Bronchial epithelial cell (primary cell): ENCODE measurements around the gene ITM2C. TPM values are rescaled to one million over a fixed set of nuclear protein-coding genes. Genes with fewer than 3 reads are reported as not detected.

ENCODE experiments used
- DNase-seq: peaks from one replicate; pipeline ENCODE4 v3.0.0-alpha.2; 2010; ENCODE audit warnings: low read depth
- FAIRE-seq: peaks from 2 replicates; lab custom pipeline; 2011; peaks lifted over from hg19 to GRCh38; lab: Jason Lieb, UNC
- H3K27me3 ChIP-seq: 2 replicates; pipeline ENCODE4 v1.5.1; 2011; ENCODE audit warnings: low read length; ENCODE audit not compliant: control insufficient read depth, insufficient read depth
- H3K36me3 ChIP-seq: 2 replicates; pipeline ENCODE4 v1.5.1; 2011; ENCODE audit warnings: low read length; ENCODE audit not compliant: control insufficient read depth, insufficient read depth
- H3K4me3 ChIP-seq: 2 replicates; pipeline ENCODE4 v1.5.1; 2011; ENCODE audit warnings: mild to moderate bottlenecking, low read depth, low read length, control low read depth
- CTCF ChIP-seq: IDR thresholded peaks from 2 replicates; pipeline ENCODE4 v1.5.1; 2011; ENCODE audit warnings: mild to moderate bottlenecking, moderate library complexity, low read length, control low read depth, inconsistent platforms; ENCODE audit not compliant: insufficient read depth, severe bottlenecking
- total RNA-seq: library from RNA; depleted of rRNA; stranded (reverse); fragments of >200 nt; gene quantifications from 2 replicates; pipeline ENCODE4 v1.2.1, GENCODE V29; 2014

The ITM2C gene
- total RNA-seq, 1 donor from 2014 or later: 20.3 TPM

DNA sequence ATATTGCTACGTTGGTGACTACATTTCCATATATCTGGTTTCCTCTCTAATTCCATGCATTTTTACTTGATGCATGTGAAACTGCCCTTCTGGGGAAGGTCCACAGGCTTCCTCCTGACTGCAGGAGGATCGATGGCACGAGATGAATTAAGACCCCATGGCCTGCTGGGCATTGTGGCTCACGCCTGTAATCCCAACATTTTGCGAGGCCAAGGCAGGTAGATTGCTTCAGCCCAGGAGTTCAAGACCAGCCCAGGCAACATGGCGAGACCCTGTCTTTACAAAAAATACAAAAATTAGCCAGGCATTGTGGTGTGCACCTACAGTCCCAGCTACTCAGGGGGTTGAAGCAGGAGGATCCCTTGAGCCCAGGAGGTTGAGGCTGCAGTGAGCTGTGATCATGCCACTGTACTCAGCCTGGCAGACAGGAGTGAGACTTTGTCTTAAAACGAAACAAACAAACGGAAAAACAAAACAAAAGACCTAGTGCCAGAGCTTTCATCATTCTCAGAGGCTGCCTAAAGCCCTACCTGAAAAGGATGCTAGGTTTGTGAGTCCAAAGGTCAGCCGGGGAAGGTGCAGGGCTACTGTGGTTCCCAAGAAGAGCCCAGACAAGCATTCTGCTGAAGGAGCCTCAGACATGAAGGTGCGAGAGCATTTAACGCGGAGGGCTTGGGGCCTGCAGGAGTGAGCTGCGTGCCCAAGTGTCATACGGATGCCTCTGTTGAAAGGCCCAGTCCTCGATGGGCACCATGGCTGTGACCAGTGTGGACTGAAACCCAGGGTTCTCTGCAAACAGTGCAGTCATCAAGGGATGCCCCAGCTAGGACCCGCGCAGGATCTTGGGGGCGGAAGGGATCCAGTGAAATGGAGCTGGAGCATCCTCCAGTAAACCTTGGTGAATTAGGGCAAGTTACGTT, 38.7 kb downstream of the ITM2C start:
- H3K27me3 ChIP-seq: peaks cover 5% of the 10 kb centered on the region
- no peak for TF ChIP-seq CTCF
- no peaks in the 10 kb centered on the region for H3K36me3 ChIP-seq
- no peak overlapping the region for H3K4me3 ChIP-seq
- DNase-seq (no peak), FAIRE-seq (no peak)

DNA sequence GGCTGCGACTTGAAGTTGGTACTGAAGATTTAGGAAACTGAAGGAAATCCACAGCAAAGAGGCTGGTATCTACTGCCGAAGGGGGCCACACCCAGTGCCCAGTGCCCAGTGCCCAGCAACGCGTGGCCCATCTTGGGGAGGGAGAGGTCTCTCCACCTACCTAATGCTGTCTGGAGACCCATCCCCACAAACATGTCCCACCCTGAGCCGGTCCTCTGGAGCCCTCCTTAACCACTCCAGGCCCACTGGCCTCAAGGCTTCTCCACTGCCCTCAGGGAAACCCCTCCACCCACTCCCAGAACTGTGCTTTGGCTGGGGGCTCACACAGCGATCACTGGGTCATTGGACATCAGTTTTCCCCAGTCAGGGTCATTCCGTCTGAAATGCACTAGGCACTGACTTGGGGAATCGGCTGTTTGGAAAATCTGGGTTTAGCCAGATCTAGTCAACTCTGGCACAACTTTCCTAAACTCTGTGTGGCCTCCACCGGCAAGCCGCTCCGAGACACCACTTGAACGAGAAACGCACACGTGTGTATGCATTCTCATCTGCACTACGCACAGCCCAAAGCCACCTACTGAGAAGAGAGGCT, 40.2 kb downstream of the ITM2C start:
- Histone ChIP-seq H3K4me3 (no peak overlapping the region), H3K36me3 (no peaks in the 10 kb centered on the region), H3K27me3 (peaks cover 3% of the 10 kb centered on the region)
- DNase-seq: no peak
- FAIRE-seq: no peak
- TF ChIP-seq CTCF: no peak

GRCh38 chr2:230905448-230906421, 41.0 kb downstream of the ITM2C start:
- no peak for DNase-seq
- peaks cover 3% of the 10 kb centered on the region for H3K27me3 ChIP-seq
- no peaks in the 10 kb centered on the region for H3K36me3 ChIP-seq
- H3K4me3 ChIP-seq: no peak overlapping the region
- no peak for FAIRE-seq
- no peak for TF ChIP-seq CTCF

GRCh38 chr2:230906471-230907230, 41.9 kb downstream of the ITM2C start:
- FAIRE-seq: no peak
- no peaks in the 10 kb centered on the region for H3K27me3 ChIP-seq
- H3K4me3 ChIP-seq: no peak overlapping the region
- no peaks in the 10 kb centered on the region for H3K36me3 ChIP-seq
- no peak for DNase-seq
- TF ChIP-seq CTCF: no peak
